DMS153 (cell line): ENCODE data around the gene OSBPL5.
"Not testable (repeated sequence)": the region's sequence is repeated elsewhere in the genome, so short reads cannot be mapped to it uniquely, and the experiment has no call there.

Experiments used
- DNase-seq: peaks from one replicate; lab custom pipeline; 2025; lab: John Stamatoyannopoulos, UW

OSBPL5 gene

DNA sequence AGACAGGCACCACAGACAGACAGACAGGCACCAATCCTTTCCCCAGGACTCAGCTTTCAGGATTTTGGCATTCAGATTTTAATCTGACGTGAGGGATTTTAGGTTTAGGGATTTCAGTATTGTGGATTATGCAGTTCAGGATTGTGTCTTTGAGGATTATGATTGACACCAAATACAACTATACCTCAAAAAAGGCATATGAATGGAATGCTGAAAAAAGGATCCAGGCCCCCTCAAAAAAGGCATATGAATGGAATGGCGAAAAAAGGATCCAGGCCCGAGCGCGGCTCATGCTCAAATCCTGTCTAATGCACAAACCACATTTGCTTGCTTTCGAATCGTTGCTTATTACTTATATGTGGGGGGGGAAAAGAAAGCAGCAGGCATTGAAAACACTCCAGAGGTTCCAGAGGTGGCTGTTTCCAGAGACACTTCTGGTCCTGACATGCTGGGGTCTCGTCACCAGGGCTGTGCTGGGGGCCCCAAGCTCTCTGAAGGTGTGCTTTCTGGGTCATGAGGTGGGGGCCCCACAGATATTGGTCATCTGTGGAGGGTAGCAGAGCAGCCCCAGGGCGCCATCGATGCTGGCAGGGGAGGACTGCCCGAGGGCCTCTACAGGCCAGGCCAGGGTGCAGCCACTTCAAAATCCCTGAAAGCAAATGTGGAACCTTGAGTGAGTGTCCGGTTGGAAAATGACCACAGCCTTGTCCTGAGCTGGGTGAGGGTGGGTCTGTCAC is 16.8 kb upstream of the OSBPL5 start:
- DNase-seq: no peak

DNA sequence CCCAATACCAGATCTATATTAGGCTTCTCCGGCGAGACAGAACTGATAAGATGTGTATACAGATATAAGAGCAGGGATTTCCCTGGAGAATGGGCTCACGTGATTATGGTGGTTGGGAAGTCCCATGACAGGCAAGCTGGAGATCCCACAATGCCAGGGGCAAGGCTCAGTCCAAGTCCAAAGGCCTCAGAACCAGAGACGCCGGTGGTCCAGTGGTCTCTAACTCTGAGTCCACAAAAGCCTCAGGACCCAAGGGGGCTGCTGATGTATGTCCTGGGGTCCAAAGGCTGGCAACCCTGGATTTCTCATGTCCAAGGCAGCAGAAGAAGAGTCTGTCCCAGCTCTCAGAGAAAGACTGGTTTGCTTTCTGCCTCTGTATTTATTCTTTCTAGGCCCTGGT is 15.8 kb upstream of the OSBPL5 start:
- DNase-seq: no peak

DNA sequence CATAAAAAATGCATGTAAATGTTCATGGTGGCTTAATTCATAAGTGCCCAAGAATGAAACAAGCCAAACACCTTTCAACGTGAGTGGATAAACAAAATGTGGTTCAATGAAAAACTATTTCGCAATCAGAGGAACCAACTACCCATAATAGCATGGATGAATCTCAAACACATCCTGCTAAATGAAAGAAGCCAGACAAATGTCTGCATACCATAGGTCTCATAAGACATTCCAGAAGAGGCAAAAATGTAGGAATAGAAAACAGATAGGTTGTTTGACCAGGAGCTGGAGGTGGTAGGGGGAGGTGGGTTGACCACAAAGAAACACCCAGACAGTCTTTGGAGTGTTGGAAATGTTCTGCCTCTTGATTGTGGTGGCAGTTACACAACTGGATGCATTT is 13.2 kb upstream of the OSBPL5 start:
- no peak for DNase-seq

- no peak for DNase-seq
Observed at GRCh38 chr11:3177931-3178330, 12.8 kb upstream of the OSBPL5 start.

DNA sequence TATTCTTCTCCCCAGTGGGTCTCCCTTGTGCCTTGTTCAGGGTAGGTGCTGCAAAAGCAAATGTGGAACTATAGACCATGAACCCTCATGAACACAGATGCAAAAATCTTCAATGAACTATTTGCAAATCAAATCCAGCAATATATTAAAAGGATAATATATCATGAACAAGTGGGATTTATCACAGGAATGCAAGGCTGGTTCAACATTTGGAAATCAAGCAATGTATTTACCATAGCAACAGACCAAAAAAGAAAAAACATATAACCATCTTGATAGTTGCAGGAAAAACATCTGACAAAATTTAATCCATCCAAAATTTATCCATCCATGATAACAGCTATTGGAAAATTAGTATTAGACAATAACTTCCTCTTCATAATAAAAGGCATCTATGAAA is 11.4 kb upstream of the OSBPL5 start:
- DNase-seq: no peak

- DNase-seq: no peak
Observed at GRCh38 chr11:3175194-3175593, 10.1 kb upstream of the OSBPL5 start.

GRCh38 chr11:3174387-3174786 is 9.3 kb upstream of the OSBPL5 start:
- DNase-seq: no peak

DNA sequence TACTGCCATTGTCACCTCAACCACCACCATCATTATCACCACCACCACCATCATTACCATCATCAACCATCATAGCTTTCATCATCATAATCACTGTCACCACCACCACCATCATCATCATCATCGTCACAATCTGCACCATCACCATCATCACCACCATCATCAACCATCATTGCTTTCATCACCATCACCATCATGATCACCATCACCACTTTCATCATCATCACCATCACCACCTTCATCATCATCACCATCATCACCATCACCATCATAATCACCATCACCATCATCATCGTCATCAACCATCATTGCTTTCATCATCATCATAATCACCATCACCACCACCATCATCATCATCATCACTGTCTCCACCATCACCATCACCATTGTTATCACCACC is 8.7 kb upstream of the OSBPL5 start:
- no peak for DNase-seq

- DNase-seq: no peak
Observed at GRCh38 chr11:3171931-3172560, 6.9 kb upstream of the OSBPL5 start.

DNA sequence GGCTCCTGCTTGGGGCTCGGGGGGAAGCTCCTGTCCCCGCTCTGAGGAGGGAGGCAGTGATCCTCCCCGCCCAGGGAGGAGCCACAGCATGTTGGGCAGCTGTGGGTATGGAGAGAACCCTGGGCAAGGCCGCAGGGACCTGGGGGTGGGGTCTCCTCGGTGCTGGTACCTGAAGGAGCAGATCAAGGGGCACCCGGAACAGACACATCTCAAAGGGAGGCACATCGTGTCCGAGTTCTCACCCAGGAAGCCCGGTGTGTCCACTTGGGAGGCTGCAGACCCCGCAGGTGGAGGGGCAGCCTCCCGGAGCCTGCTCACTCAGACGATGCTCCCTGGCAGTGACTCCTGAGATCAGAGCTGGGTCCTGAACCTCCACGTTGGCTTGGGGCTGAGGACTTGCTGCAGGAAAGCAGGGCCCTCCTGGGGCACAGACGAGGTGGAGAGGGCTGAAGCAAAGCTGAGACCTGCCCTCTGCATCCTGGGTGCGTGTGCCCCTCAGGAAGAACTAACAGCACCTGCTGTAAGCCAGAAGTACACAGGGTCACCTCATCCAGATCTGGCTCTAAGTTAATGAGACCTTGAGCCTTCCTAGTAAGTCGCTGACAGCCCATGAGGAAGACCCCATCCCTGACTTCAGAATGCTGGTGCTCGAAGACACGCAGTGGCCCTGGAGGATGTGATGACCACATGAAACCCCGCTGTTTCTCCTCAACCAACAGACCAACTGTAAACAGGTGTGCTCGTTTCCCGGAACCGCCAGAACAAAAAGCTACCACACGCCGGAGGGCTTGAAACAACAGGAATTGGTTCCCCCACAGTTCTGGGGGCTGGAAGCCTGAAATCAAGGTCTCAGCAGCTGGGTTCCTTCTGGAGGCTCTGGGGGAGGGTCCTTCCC is 5.9 kb upstream of the OSBPL5 start:
- no peak for DNase-seq

- no peak for DNase-seq
Observed at GRCh38 chr11:3170044-3170755, 5.1 kb upstream of the OSBPL5 start.

DNA sequence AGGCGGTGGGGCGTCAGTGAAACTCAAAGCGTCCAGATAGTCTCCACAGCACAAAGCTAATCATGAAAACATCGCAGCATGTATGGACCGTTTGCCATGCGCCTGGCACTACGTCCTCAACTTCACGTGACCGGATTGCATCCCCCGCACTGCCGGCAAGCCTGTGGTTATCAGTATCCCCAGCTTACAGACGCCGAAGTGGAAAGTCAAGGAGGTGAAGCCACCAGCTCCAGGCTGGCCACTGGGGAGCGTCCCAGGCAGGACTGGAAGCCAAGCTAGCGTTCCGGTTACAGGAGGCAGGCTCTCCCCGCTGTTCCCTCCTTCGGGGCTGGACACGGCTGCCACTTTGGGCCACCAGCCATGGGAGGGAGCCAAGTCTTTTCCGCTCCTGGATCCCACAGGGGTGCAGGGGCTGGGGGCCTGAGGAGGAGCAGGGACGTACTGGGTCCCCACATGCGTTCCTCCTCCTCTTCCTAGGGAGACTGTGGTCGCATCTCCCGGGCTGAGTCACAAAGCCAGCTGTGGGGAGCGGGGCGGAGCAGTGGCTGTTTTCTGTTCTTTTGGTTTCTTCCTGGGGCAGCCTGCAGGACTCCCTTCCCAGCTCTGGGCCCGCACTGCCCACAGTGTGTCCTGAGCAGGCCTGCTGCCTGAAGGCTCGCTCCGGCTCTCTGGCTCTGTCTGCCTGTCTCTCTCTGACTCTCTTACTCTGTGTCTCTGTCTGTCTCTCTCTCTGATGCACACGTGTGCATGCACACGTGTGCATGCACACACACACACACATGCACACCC is 4.3 kb upstream of the OSBPL5 start:
- DNase-seq: no peak

GRCh38 chr11:3168742-3169254 is 3.7 kb upstream of the OSBPL5 start:
- not testable (repeated sequence) for DNase-seq

- no peak for DNase-seq
Observed at GRCh38 chr11:3167143-3168119, 2.3 kb upstream of the OSBPL5 start.

GRCh38 chr11:3166268-3167142 is 1.4 kb upstream of the OSBPL5 start:
- no peak for DNase-seq

- no peak for DNase-seq
Observed at GRCh38 chr11:3165916-3166267, 782 bp upstream of the OSBPL5 start.

GRCh38 chr11:3164552-3165151 is 458 bp downstream of the OSBPL5 start:
- no peak for DNase-seq

DNA sequence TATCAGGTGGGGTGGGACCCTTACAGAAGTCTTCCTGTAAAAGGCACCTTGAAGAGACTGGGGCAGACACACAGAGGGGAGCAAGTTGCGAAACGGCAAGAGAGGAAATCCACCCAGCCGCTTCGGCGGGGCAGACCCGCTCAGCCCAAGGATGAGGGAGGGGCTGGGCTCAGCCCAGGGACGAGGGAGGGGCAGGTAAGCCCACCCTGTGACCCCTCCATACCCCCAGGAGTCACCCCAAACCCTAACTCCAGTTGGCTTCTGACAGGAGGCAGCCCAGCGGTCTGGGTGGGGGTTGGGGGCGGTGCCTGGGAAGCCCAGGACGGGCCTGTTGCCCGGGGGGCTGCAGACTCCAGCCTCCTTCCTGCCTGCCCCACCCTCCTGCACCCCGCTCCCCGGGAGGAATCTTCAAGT is 965 bp downstream of the OSBPL5 start:
- no peak for DNase-seq
